ENCODE results near the gene UBE2J2. TPM values are rescaled to one million over a fixed set of nuclear protein-coding genes. Genes with fewer than 3 reads are reported as not detected.

Gene UBE2J2
- total and polyA plus RNA-seq, 2 of the 8 experiments (the other 6 are each of a cell fraction or from before 2014, with no cell fraction given) = 33.6 to 67.9 TPM

- peaks cover 0 to 21% (median 7%) of the 10 kb centered on the region in 4 experiments; a peak in 6 of 8 replicates for H3K36me3 ChIP-seq (ENCODE audit: control insufficient read depth in 2 of 4, insufficient read depth in 4 of 4, low read length in 3 of 4)
- no peak overlapping the region for H3K4me3 ChIP-seq (ENCODE audit: extremely low read depth in 1 of 4, insufficient read depth in 2 of 4, low read depth in 3 of 4, low read length in 4 of 4)
- FAIRE-seq (no peak), DNase-seq (ENCODE audit: low read depth in 1 of 2, low spot score in 2 of 2) (no peak)
- no peaks in the 10 kb centered on the region for H3K27me3 ChIP-seq (replicated peaks in 1 of 4; ENCODE audit: control insufficient read depth in 3 of 4, extremely low read depth in 1 of 4, insufficient read depth in 3 of 4, low read length in 3 of 4)
- no peak overlapping the region for H2BK20ac ChIP-seq (ENCODE audit: low read length)
- no peak overlapping the region for H3K27ac ChIP-seq (ENCODE audit: low read depth, low read length)
- H3K23ac ChIP-seq (ENCODE audit: insufficient read length) = no peak overlapping the region
- POLR2A ChIA-PET (ENCODE audit: partially characterized antibody) = interaction anchor here (0.6 to 4.3 kb wide), 3 partner anchors 10 to 42 kb away, joined by 3 to 15 read pairs (median 6); no protein-coding TSS in a partner anchor
- H3K9ac ChIP-seq (replicated peaks in 1 of 4; ENCODE audit: extremely low read depth in 1 of 4, low read depth in 3 of 4, low read length in 3 of 4) = no peak overlapping the region
- no peak overlapping the region for H4K5ac ChIP-seq (ENCODE audit: insufficient read length, low read depth, low read length)
- no peak overlapping the region for H2BK15ac ChIP-seq (ENCODE audit: low read length)
- H2BK12ac ChIP-seq (ENCODE audit: low read depth, low read length) = no peak overlapping the region
- H3K56ac ChIP-seq (replicated peaks; ENCODE audit: insufficient read length, low read depth, low read length) = no peak overlapping the region
- no peak overlapping the region for H4K8ac ChIP-seq (ENCODE audit: extremely low read depth, insufficient read depth, low read length)
- H3K14ac ChIP-seq (ENCODE audit: insufficient read length) = no peak overlapping the region
- H3K4me1 ChIP-seq (replicated peaks in 1 of 4; ENCODE audit: control insufficient read depth in 3 of 4, insufficient read depth in 4 of 4, low read length in 3 of 4) = no peaks in the 10 kb centered on the region; a peak in 1 of 7 replicates
- H2AFZ ChIP-seq (ENCODE audit: low read length) = no peak overlapping the region
- H2BK5ac ChIP-seq (ENCODE audit: low read depth, low read length) = no peak overlapping the region
- no peak overlapping the region for H3K4ac ChIP-seq (replicated peaks; ENCODE audit: insufficient read length, low read depth, low read length)
- no peak overlapping the region for H2AK5ac ChIP-seq (ENCODE audit: low read depth, low read length)
- H3K23me2 ChIP-seq (ENCODE audit: low read depth, low read length) = no peaks in the 10 kb centered on the region
- peaks cover 2% of the 10 kb centered on the region; the same call in 1 of the 2 replicates for H3K79me1 ChIP-seq (ENCODE audit: low read depth, low read length)
- H3K79me2 ChIP-seq (ENCODE audit: control insufficient read depth in 1 of 2, insufficient read depth in 2 of 2, low read length in 2 of 2) = no peaks in the 10 kb centered on the region
- H4K20me1 ChIP-seq (replicated peaks in 1 of 2; ENCODE audit: control insufficient read depth in 1 of 2, insufficient read depth in 2 of 2, low read length in 2 of 2) = peaks cover 3 to 10% of the 10 kb centered on the region in 2 experiments
- H3K4me2 ChIP-seq (ENCODE audit: insufficient read depth in 1 of 2, low read depth in 2 of 2, low read length in 2 of 2) = no peak overlapping the region
- H3K9me3 ChIP-seq (ENCODE audit: insufficient read depth in 2 of 2, low read depth in 1 of 2, low read length in 1 of 2) = no peaks in the 10 kb centered on the region
- no peak overlapping the region for H3K18ac ChIP-seq (ENCODE audit: extremely low read depth, low read length)
- 95% methylated on average over 55 of the region's 74 CpGs; no CpG with 5 or more reads in 1 of the 2 experiments for WGBS, 2 experiments (ENCODE audit: extremely low coverage in 1 of 2, insufficient coverage in 1 of 2, insufficient read length in 1 of 2, insufficient replicate concordance in 2 of 2, low coverage in 1 of 2, low lambda C conversion rate in 2 of 2, missing lambda C conversion rate in 1 of 2)
- CTCF ChIA-PET (ENCODE audit: partially characterized antibody) = interaction anchor here (1.4 to 2.3 kb wide), 3 partner anchors 16 to 95 kb away, joined by 3 to 12 read pairs (median 9); no protein-coding TSS in a partner anchor
- H2BK120ac ChIP-seq (replicated peaks; ENCODE audit: low read depth, low read length) = no peak overlapping the region
- no peak overlapping the region for H4K91ac ChIP-seq (replicated peaks; ENCODE audit: insufficient read length, low read length)
Observed at GRCh38 chr1:1216770-1217620, 56.7 kb downstream of the UBE2J2 start.

Data from H1 (cell line).